ENCODE measurements around the gene SRGAP2B.
A peak's percentile ranks its signal among the peaks of the same experiment; 100 is the strongest.
"Not testable (repeated sequence)": the region's sequence is repeated elsewhere in the genome, so short reads cannot be mapped to it uniquely, and the experiment has no call there.

The SRGAP2B gene

GRCh38 chr1:144882343-144882742 lies 212.8 kb downstream of the SRGAP2B start:
- H2AFZ ChIP-seq (ENCODE audit: low read depth); H3K36me3 ChIP-seq (ENCODE audit: insufficient read depth); H3K27me3 ChIP-seq (ENCODE audit: insufficient read depth, low read depth); H3K4me3 ChIP-seq (IDR thresholded peaks at IDR 0.05; ENCODE audit: insufficient read depth, low read depth, low read length); H3K27ac ChIP-seq; H3K4me1 ChIP-seq (ENCODE audit: low read depth, poor library complexity, severe bottlenecking); H3K79me2 ChIP-seq (ENCODE audit: insufficient read depth, low read depth); H3K9ac ChIP-seq; H4K20me1 ChIP-seq (ENCODE audit: insufficient read depth): not testable (repeated sequence)
- peak overlapping the region; percentile 60; the same call in 1 of the 2 replicates for H3K4me2 ChIP-seq

DNA sequence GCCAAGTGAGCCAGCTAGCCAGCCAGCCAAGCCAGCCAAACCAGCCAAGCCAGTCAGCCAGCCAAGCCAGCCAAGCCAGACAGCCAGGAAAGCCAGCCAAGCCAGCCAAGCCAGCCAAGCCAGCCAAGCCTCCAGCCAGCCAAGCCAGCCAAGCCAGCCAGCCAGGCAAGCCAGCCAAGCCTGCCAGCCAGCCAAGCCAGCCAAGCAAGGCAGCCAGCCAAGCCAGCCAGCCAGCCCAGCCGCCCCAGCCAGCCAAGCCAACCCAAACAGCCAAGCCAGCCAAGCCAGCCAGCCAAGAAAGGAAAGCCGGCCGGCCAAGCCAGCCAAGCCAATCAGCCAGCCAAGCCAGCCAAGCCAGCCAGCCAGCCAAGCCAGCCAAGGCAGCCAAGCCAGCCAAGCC lies 236.5 kb downstream of the SRGAP2B start:
- not testable (repeated sequence) for H3K9ac ChIP-seq; H2AFZ ChIP-seq (ENCODE audit: low read depth); H3K27ac ChIP-seq; H3K36me3 ChIP-seq (ENCODE audit: insufficient read depth); H3K79me2 ChIP-seq (ENCODE audit: insufficient read depth, low read depth); H3K4me2 ChIP-seq; H3K4me3 ChIP-seq (IDR thresholded peaks at IDR 0.05; ENCODE audit: insufficient read depth, low read depth, low read length); H3K4me1 ChIP-seq (ENCODE audit: low read depth, poor library complexity, severe bottlenecking); H4K20me1 ChIP-seq (ENCODE audit: insufficient read depth); H3K27me3 ChIP-seq (ENCODE audit: insufficient read depth, low read depth)

All from KMS-11 (cell line).